Measurements from ENCODE around the gene CALR.

Gene CALR

GRCh38 chr19:12992729-12993128, 54.3 kb downstream of the CALR start:
- peaks cover 6 to 24% (median 8%) of the 10 kb centered on the region in 11 experiments; a peak in 18 of 22 replicates for H3K27me3 ChIP-seq
- H3K4me1 ChIP-seq, result peaks cover 0 to 51% (median 33%) of the 10 kb centered on the region in 10 experiments; a peak in 17 of 20 replicates
- peaks cover 0 to 17% (median 13%) of the 10 kb centered on the region in 11 experiments; a peak in 16 of 22 replicates for H4K20me1 ChIP-seq
- H3K4me3 ChIP-seq, result no peak overlapping the region
- peaks cover 0 to 7% (median 0%) of the 10 kb centered on the region in 11 experiments; a peak in 7 of 22 replicates for H3K9me3 ChIP-seq (replicated peaks in 1 of 11)
- no peak overlapping the region for H3K9ac ChIP-seq
- H3K4me2 ChIP-seq, result no peak overlapping the region
- H3K27ac ChIP-seq, result no peak overlapping the region
- no peaks in the 10 kb centered on the region for H3K36me3 ChIP-seq
- TF ChIP-seq Cebpa-rat (IDR thresholded peaks at IDR 0.05), result no peak

- H3K4me1 ChIP-seq, result peaks cover 0 to 47% (median 25%) of the 10 kb centered on the region in 10 experiments; a peak in 17 of 20 replicates
- H3K27ac ChIP-seq, result no peak overlapping the region
- H3K4me3 ChIP-seq, result no peak overlapping the region
- no peak overlapping the region for H3K4me2 ChIP-seq
- TF ChIP-seq Cebpa-rat (IDR thresholded peaks at IDR 0.05), result no peak
- H3K9me3 ChIP-seq (replicated peaks in 1 of 11), result peaks cover 0 to 7% (median 0%) of the 10 kb centered on the region in 11 experiments; a peak in 7 of 22 replicates
- peaks cover 0 to 3% (median 2%) of the 10 kb centered on the region in 11 experiments; a peak in 7 of 22 replicates for H3K36me3 ChIP-seq
- peaks cover 6 to 24% (median 8%) of the 10 kb centered on the region in 11 experiments; a peak in 18 of 22 replicates for H3K27me3 ChIP-seq
- H3K9ac ChIP-seq, result no peak overlapping the region
- H4K20me1 ChIP-seq, result peaks cover 0 to 21% (median 16%) of the 10 kb centered on the region in 11 experiments; a peak in 16 of 22 replicates
These were observed 55.2 kb downstream of the CALR start for GRCh38 chr19:12993562-12993961.

Measured in BLaER1 treated with 17β-estradiol and CSF1 and Interleukin-3, amounts not matched to agents 10 nM and 100 nM (cell line).